ENCODE results near the gene TRPV2.
A peak's percentile ranks its signal among the peaks of the same experiment; 100 is the strongest.

The TRPV2 gene

GRCh38 chr17:16425698-16426659 is 10.6 kb downstream of the TRPV2 start:
- no peak for TF ChIP-seq CTCF (IDR thresholded peaks at IDR 0.05; ENCODE audit: insufficient read depth, low read depth, low read length, missing control alignments)
- DNase-seq (ENCODE audit: low read depth), result no peak

GRCh38 chr17:16427020-16427419 is 11.6 kb downstream of the TRPV2 start:
- no peak for DNase-seq (ENCODE audit: low read depth)
- H3K4me3 ChIP-seq (ENCODE audit: low read depth, low read length), result no peak overlapping the region
- TF ChIP-seq CTCF (IDR thresholded peaks at IDR 0.05; ENCODE audit: insufficient read depth, low read depth, low read length, missing control alignments), result no peak

More at GRCh38 chr17:16425698-16426659, 10.6 kb downstream of the TRPV2 start:
- no peak overlapping the region for H3K4me3 ChIP-seq (ENCODE audit: low read depth, low read length)

- H3K4me3 ChIP-seq (ENCODE audit: low read depth, low read length), result no peak overlapping the region
- DNase-seq (ENCODE audit: low read depth), result no peak
These were observed 12.9 kb downstream of the TRPV2 start for GRCh38 chr17:16428098-16428882.

GRCh38 chr17:16429083-16429482 is 13.7 kb downstream of the TRPV2 start:
- DNase-seq (ENCODE audit: low read depth), result no peak
- H3K4me3 ChIP-seq (ENCODE audit: low read depth, low read length), result no peak overlapping the region
- no peak for TF ChIP-seq CTCF (IDR thresholded peaks at IDR 0.05; ENCODE audit: insufficient read depth, low read depth, low read length, missing control alignments)

More at GRCh38 chr17:16428098-16428882, 12.9 kb downstream of the TRPV2 start:
- TF ChIP-seq CTCF (IDR thresholded peaks at IDR 0.05; ENCODE audit: insufficient read depth, low read depth, low read length, missing control alignments), result peak; percentile 49

- TF ChIP-seq CTCF (IDR thresholded peaks at IDR 0.05; ENCODE audit: insufficient read depth, low read depth, low read length, missing control alignments), result no peak
- no peak overlapping the region for H3K4me3 ChIP-seq (ENCODE audit: low read depth, low read length)
- no peak for DNase-seq (ENCODE audit: low read depth)
These were observed 15.3 kb downstream of the TRPV2 start for GRCh38 chr17:16430650-16431049.

- TF ChIP-seq CTCF (IDR thresholded peaks at IDR 0.05; ENCODE audit: insufficient read depth, low read depth, low read length, missing control alignments), result no peak
- DNase-seq (ENCODE audit: low read depth), result no peak
- H3K4me3 ChIP-seq (ENCODE audit: low read depth, low read length), result no peak overlapping the region
These were observed 16.6 kb downstream of the TRPV2 start for GRCh38 chr17:16432017-16432416.
